Colonic mucosa (tissue), 4 donors: ENCODE measurements around the gene SMIM14. TPM values are rescaled to one million over a fixed set of nuclear protein-coding genes. Genes with fewer than 3 reads are reported as not detected.
"Not testable (repeated sequence)": the region's sequence is repeated elsewhere in the genome, so short reads cannot be mapped to it uniquely, and the experiment has no call there.

Experiments used
- DNase-seq: peaks from one replicate; pipeline ENCODE4 v3.0.0-alpha.2; 2020
- H3K27ac ChIP-seq: fragments of 200-600 bp; one replicate; pipeline ENCODE4 v1.8.0; 2021
- H3K27me3 ChIP-seq: fragments of 200-600 bp; one replicate; pipeline ENCODE4 v1.8.0; 2021
- H3K36me3 ChIP-seq: fragments of 200-600 bp; one replicate; pipeline ENCODE4 v1.8.0; 2021
- H3K4me1 ChIP-seq: fragments of 200-600 bp; one replicate; pipeline ENCODE4 v1.8.0; 2021; ENCODE audit warnings: mild to moderate bottlenecking
- H3K4me3 ChIP-seq: fragments of 200-600 bp; one replicate; pipeline ENCODE4 v1.8.0; 2021
- H3K9ac ChIP-seq, 2 donors: one replicate each; pipeline ENCODE4 v1.7.0; 2013; ENCODE audit warnings: control low read depth in 2 of 2, low read depth in 2 of 2, low read length in 2 of 2
- H3K9me3 ChIP-seq: fragments of 200-600 bp; one replicate; pipeline ENCODE4 v1.8.0; 2021
- CTCF ChIP-seq: fragments of 200-600 bp; IDR thresholded peaks from one replicate; pipeline ENCODE4 v1.8.0; 2022; ENCODE audit warnings: antibody characterized with exemption, mild to moderate bottlenecking
- intact Hi-C: fragments of 100-400 bp; cut with DNase I; formaldehyde crosslinking; loops from one replicate; pipeline ENCODE4 v1.14.1; 2022
- total RNA-seq, 2 donors: library from RNA; stranded (reverse); fragmentation: NEBNext Ultra II Directional in 1 of 2; extraction: Animal tissue kit (Norgen Biotek cat#: 25700) in 1 of 2; gene quantifications; one replicate each; pipeline ENCODE4 v1.2.1, GENCODE V29; 2021
- donor health status: healthy.
- donor health status: DM: no; HTN: no; CAD: no.
- donor health status: DM: no; HTN: no; CAD: no.

The SMIM14 gene
- total RNA-seq, 2 donors from 2014 or later = 69.4 to 127 TPM

GRCh38 chr4:39617534-39617933 is 21.1 kb downstream of the SMIM14 start:
- Histone ChIP-seq H3K36me3 (no peaks in the 10 kb centered on the region), H3K4me3 (no peak overlapping the region), H3K27me3 (no peaks in the 10 kb centered on the region), H3K4me1 (no peaks in the 10 kb centered on the region), H3K9ac (no peak overlapping the region), H3K27ac (no peak overlapping the region), H3K9me3 (no peaks in the 10 kb centered on the region)
- TF ChIP-seq CTCF = no peak
- intact Hi-C loops = no loop called here
- no peak for DNase-seq

GRCh38 chr4:39616651-39617050 is 22.0 kb downstream of the SMIM14 start:
- Histone ChIP-seq H3K27me3 (no peaks in the 10 kb centered on the region), H3K27ac (no peak overlapping the region), H3K4me1 (no peaks in the 10 kb centered on the region), H3K36me3 (no peaks in the 10 kb centered on the region), H3K4me3 (no peak overlapping the region), H3K9me3 (no peaks in the 10 kb centered on the region), H3K9ac (no peak overlapping the region)
- no peak for TF ChIP-seq CTCF
- DNase-seq = no peak
- intact Hi-C loops = no loop called here

GRCh38 chr4:39616112-39616511 is 22.6 kb downstream of the SMIM14 start:
- H3K27ac ChIP-seq, intact Hi-C loops, H3K36me3 ChIP-seq, H3K9me3 ChIP-seq, H3K4me1 ChIP-seq, DNase-seq, H3K27me3 ChIP-seq, H3K4me3 ChIP-seq: not testable (repeated sequence)
- H3K9ac ChIP-seq = peak overlapping the region in 1 of 2 donors; percentile 12

- Histone ChIP-seq H3K4me3 (no peak overlapping the region), H3K4me1 (no peaks in the 10 kb centered on the region), H3K27me3 (no peaks in the 10 kb centered on the region), H3K36me3 (no peaks in the 10 kb centered on the region), H3K27ac (peak overlapping the region; percentile 20), H3K9ac (no peak overlapping the region), H3K9me3 (no peaks in the 10 kb centered on the region)
- DNase-seq = no peak
- intact Hi-C loops = no loop called here
- no peak for TF ChIP-seq CTCF
Observed at GRCh38 chr4:39614487-39615162, 24.0 kb downstream of the SMIM14 start.

GRCh38 chr4:39613093-39613656 is 25.5 kb downstream of the SMIM14 start:
- no peaks in the 10 kb centered on the region for H3K4me1 ChIP-seq
- intact Hi-C loops = no loop called here
- H3K9me3 ChIP-seq = no peaks in the 10 kb centered on the region
- H3K4me3 ChIP-seq = no peak overlapping the region
- H3K27me3 ChIP-seq = no peaks in the 10 kb centered on the region
- DNase-seq = no peak
- H3K9ac ChIP-seq = no peak overlapping the region
- no peak for TF ChIP-seq CTCF
- H3K36me3 ChIP-seq = no peaks in the 10 kb centered on the region
- no peak overlapping the region for H3K27ac ChIP-seq

- Histone ChIP-seq H3K27me3 (no peaks in the 10 kb centered on the region), H3K36me3 (no peaks in the 10 kb centered on the region), H3K9ac (no peak overlapping the region), H3K4me3 (no peak overlapping the region), H3K9me3 (no peaks in the 10 kb centered on the region), H3K27ac (no peak overlapping the region), H3K4me1 (no peaks in the 10 kb centered on the region)
- TF ChIP-seq CTCF = no peak
- intact Hi-C loops = no loop called here
- no peak for DNase-seq
Observed at GRCh38 chr4:39609454-39609931, 29.2 kb downstream of the SMIM14 start.
